Panc1 (cell line): Measurements from ENCODE around the gene DBP. TPM values are rescaled to one million over a fixed set of nuclear protein-coding genes. Genes with fewer than 3 reads are reported as not detected.

Source experiments
- ATAC-seq: fragments of 200-7000 bp; cut with Tn5 transposase; 2 replicates; pipeline ENCODE4 v1.9.1; 2020; ENCODE audit warnings: mild to moderate bottlenecking, moderate library complexity
- BruUV-seq: library from RNA; stranded (reverse); fragments of 400-500 nt; replicated peaks from 2 replicates; lab custom pipeline; 2021; lab: Mats Ljungman, UMichigan
- CTCF ChIA-PET: fragments of 300-600 bp; sonication (Branson Sonifier 250); formaldehyde crosslinking; loops from one replicate; lab custom pipeline; 2022; ENCODE audit warnings: antibody characterized with exemption; lab: Charles Lee
- POLR2A ChIA-PET: fragments of 300-600 bp; sonication (Branson Sonifier 250); formaldehyde crosslinking; loops from one replicate; lab custom pipeline; 2022; ENCODE audit warnings: antibody characterized with exemption; lab: Charles Lee
- DNase-seq: peaks from one replicate; pipeline ENCODE4 v3.0.0-alpha.2; 2010; ENCODE audit warnings: low read depth, low spot score
- H3K27ac ChIP-seq: 2 replicates; pipeline ENCODE4 v1.5.1; 2011; ENCODE audit warnings: mild to moderate bottlenecking, low read length, inconsistent platforms
- H3K27me3 ChIP-seq: fragments of 200-500 bp; sonication (Bioruptor generic); 2 replicates; pipeline ENCODE4 v1.6.0; 2014; ENCODE audit warnings: low read length, inconsistent platforms; ENCODE audit not compliant: control insufficient read depth, insufficient read depth
- H3K36me3 ChIP-seq: fragments of 200-500 bp; sonication (Bioruptor generic); 2 replicates; pipeline ENCODE4 v1.5.1; 2014; ENCODE audit warnings: inconsistent platforms, mild to moderate bottlenecking, low read length, moderate library complexity; ENCODE audit not compliant: control insufficient read depth, insufficient read depth
- H3K4me1 ChIP-seq: 2 replicates; pipeline ENCODE4 v1.5.1; 2011; ENCODE audit warnings: inconsistent platforms, mild to moderate bottlenecking, low read length, moderate library complexity; ENCODE audit not compliant: control insufficient read depth, insufficient read depth
- H3K4me3 ChIP-seq, 2 experiments: 2 replicates each; pipeline ENCODE4 v1.5.1; 2011 to 2012; ENCODE audit warnings: low read depth in 2 of 2, low read length in 2 of 2, mild to moderate bottlenecking in 2 of 2, inconsistent platforms in 1 of 2, moderate library complexity in 1 of 2
- H3K9me3 ChIP-seq: fragments of 200-500 bp; sonication (Bioruptor generic); 2 replicates; pipeline ENCODE4 v1.5.1; 2014; ENCODE audit warnings: low read depth, mild to moderate bottlenecking, inconsistent platforms, low read length, moderate library complexity; ENCODE audit not compliant: control insufficient read depth, insufficient read depth
- POLR2AphosphoS5 ChIP-seq: IDR thresholded peaks from 2 replicates; pipeline ENCODE4 v1.6.1; 2012; ENCODE audit warnings: mild to moderate bottlenecking, low read depth, low read length, moderate library complexity
- SIN3A ChIP-seq: IDR thresholded peaks from 2 replicates; pipeline ENCODE4 v1.6.1; 2012; ENCODE audit warnings: low read depth, mild to moderate bottlenecking, low read length, moderate library complexity, borderline replicate concordance; ENCODE audit not compliant: insufficient read depth
- TCF7L2 ChIP-seq: IDR thresholded peaks from 2 replicates; pipeline ENCODE4 v1.6.1; 2011; ENCODE audit warnings: mild to moderate bottlenecking, low read depth, low read length, inconsistent platforms
- in situ Hi-C: cut with HindIII; loops from 2 replicates; pipeline ENCODE4 v1.10.0; 2016; ENCODE audit warnings: low sequenced_read_pairs, low pct_unique_long_range_greater_than_20kb
- intact Hi-C: fragments of 100-400 bp; cut with micrococcal nuclease; formaldehyde crosslinking; loops from one replicate; pipeline ENCODE4 v1.10.0; 2022; ENCODE audit not compliant: unreplicated experiment
- total RNA-seq: library from RNA; stranded (reverse); gene quantifications from one replicate; pipeline ENCODE4 v1.2.1, GENCODE V29; 2021; ENCODE audit not compliant: unreplicated experiment
- TF ChIP-seq, protein P1 (sequence below): fragments of 450-650 bp; IDR thresholded peaks from 2 replicates; pipeline ENCODE4 v1.5.1; 2017; ENCODE audit warnings: mild to moderate bottlenecking

The DBP gene
- total RNA-seq, 1 experiment from 2014 or later, result 7.4 TPM

DNA sequence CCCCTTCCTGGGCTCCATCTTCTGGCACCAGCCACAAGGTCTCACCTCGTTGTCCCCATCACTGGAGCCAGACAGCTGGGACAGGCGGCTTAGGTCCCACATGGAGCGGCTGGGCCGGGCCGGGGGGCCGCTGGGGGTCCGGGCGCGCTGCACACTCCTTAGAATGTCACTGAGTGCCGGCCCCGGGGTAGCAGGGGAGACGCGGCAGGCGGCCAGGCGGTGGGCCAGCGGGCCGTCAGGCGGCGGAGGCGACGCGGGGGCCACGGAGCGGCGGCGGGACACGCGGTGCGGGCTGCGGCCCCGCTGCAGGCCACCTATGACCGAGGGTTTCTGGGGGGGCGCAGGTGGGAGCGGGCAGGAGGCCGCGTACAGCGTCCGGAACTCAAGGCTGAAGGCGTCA, 33.7 kb downstream of the DBP start:
- DNase-seq, result no peak
- in situ Hi-C loops (no loop called here), intact Hi-C loops (no loop called here)
- ChIA-PET CTCF (no interaction called here), POLR2A (no interaction called here)
- no peaks in the 10 kb centered on the region for H3K27me3 ChIP-seq
- no peak overlapping the region for H3K27ac ChIP-seq
- TF ChIP-seq, protein P1, sequence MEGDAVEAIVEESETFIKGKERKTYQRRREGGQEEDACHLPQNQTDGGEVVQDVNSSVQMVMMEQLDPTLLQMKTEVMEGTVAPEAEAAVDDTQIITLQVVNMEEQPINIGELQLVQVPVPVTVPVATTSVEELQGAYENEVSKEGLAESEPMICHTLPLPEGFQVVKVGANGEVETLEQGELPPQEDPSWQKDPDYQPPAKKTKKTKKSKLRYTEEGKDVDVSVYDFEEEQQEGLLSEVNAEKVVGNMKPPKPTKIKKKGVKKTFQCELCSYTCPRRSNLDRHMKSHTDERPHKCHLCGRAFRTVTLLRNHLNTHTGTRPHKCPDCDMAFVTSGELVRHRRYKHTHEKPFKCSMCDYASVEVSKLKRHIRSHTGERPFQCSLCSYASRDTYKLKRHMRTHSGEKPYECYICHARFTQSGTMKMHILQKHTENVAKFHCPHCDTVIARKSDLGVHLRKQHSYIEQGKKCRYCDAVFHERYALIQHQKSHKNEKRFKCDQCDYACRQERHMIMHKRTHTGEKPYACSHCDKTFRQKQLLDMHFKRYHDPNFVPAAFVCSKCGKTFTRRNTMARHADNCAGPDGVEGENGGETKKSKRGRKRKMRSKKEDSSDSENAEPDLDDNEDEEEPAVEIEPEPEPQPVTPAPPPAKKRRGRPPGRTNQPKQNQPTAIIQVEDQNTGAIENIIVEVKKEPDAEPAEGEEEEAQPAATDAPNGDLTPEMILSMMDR, result no peak
- TF ChIP-seq POLR2AphosphoS5, result no peak
- BruUV-seq, result no TSS peak
- no peaks in the 10 kb centered on the region for H3K4me1 ChIP-seq
- no peak overlapping the region for H3K4me3 ChIP-seq
- H3K36me3 ChIP-seq, result no peaks in the 10 kb centered on the region
- H3K9me3 ChIP-seq, result no peaks in the 10 kb centered on the region
- ATAC-seq, result no peak

DNA sequence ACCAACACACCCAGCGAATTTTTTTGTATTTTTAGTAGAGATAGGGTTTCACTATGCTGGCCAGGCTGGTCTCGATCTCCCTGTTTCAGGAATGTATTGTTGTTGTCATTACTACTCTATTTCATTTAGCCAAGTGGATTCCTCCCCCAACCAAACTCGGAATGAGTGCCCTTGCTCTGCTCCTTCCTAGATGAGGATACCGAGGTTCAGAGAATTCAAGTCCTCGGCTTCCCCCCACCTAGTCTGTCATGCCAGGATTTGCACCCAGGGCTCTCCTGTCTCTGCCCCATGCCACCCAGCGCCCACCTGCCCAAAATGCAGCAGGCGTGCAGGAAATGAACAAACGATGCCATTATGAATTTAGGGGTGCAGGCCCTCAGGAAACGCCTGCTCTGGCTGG, 34.2 kb downstream of the DBP start:
- in situ Hi-C loops, result no loop called here
- DNase-seq (no peak), ATAC-seq (no peak)
- intact Hi-C loops, result no loop called here
- TF ChIP-seq SIN3A, result no peak
- Histone ChIP-seq H3K4me1 (no peaks in the 10 kb centered on the region), H3K27ac (no peak overlapping the region), H3K9me3 (no peaks in the 10 kb centered on the region), H3K36me3 (no peaks in the 10 kb centered on the region), H3K4me3 (no peak overlapping the region), H3K27me3 (no peaks in the 10 kb centered on the region)
- BruUV-seq, result no TSS peak
- CTCF ChIA-PET, result no interaction called here
- POLR2A ChIA-PET, result no interaction called here

DNA sequence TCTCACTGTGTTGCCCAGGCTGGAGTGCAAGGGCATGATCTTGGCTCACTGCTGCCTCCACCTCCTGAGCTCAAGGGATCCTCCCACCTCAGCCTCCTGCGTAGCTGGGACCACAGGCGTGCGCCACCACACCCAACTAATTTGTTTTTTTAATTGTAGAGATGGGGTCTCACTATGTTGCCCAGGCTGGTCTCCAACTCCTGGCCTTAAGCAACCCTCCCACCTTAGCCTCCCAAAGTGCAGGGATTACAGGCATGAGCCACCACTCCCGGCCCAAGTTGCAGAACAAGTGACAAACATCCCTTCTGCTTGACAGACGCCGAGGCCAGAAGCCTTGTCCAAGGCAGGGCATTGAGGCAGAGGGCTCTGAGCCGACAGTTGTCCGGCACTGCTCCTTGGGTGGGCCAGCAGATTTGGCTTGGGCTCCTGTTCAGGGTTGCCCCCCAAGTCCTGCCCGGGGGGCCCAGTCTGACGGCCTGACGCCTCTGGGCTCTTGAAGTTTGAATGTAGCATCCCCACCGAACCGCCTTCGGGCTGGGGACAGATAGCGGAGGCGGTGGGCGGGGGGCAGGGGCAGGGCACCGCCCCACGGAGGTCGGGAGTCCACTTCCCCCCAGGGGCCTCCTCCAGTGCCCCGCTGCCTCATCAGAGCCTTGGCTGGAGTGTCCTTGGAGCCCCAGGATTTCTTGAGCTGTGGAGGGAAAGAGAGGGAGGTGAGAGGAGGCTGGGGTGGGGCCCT, 36.3 kb downstream of the DBP start:
- POLR2A ChIA-PET, result no interaction called here
- Histone ChIP-seq H3K9me3 (no peaks in the 10 kb centered on the region), H3K4me1 (no peaks in the 10 kb centered on the region), H3K4me3 (no peak overlapping the region), H3K27me3 (no peaks in the 10 kb centered on the region), H3K27ac (no peak overlapping the region), H3K36me3 (no peaks in the 10 kb centered on the region)
- TF ChIP-seq SIN3A (no peak), TCF7L2 (no peak), POLR2AphosphoS5 (no peak)
- TF ChIP-seq, protein P1, result no peak
- CTCF ChIA-PET, result no interaction called here
- in situ Hi-C loops, result no loop called here
- intact Hi-C loops, result no loop called here
- DNase-seq (no peak), ATAC-seq (no peak)
- no TSS peak for BruUV-seq
